ENCODE results near the gene ZNF382.
"Not testable (repeated sequence)": the region's sequence is repeated elsewhere in the genome, so short reads cannot be mapped to it uniquely, and the experiment has no call there.

ZNF382 gene

GRCh38 chr19:36605101-36605876, at the start of gene ZNF382:
Gene ZNF382 (plus strand): TSS chr19:36605313. CDS start chr19:36609915, 4,602 bp downstream.
- DNase-seq (ENCODE audit: low read depth), result peak; percentile 78

GRCh38 chr19:36564391-36564790, 40.7 kb upstream of the ZNF382 start:
- DNase-seq (ENCODE audit: low read depth), result no peak

GRCh38 chr19:36572593-36573019, 32.5 kb upstream of the ZNF382 start:
- no peak for DNase-seq (ENCODE audit: low read depth)

- DNase-seq (ENCODE audit: low read depth), result peak; percentile 75
Measured at GRCh38 chr19:36573020-36573894, 31.9 kb upstream of the ZNF382 start, which contains the start of gene ZNF529. Gene ZNF529 (minus strand): TSS chr19:36573292. CDS start chr19:36572346, 946 bp downstream.

- DNase-seq (ENCODE audit: low read depth), result no peak
Measured at GRCh38 chr19:36573895-36574720, 31.0 kb upstream of the ZNF382 start.

GRCh38 chr19:36574741-36575140, 30.4 kb upstream of the ZNF382 start:
- no peak for DNase-seq (ENCODE audit: low read depth)

GRCh38 chr19:36577271-36577996, 27.7 kb upstream of the ZNF382 start:
- DNase-seq (ENCODE audit: low read depth), result no peak

GRCh38 chr19:36579255-36579654, 25.9 kb upstream of the ZNF382 start:
- DNase-seq (ENCODE audit: low read depth), result no peak

GRCh38 chr19:36602681-36603080, 2.4 kb upstream of the ZNF382 start:
- not testable (repeated sequence) for DNase-seq (ENCODE audit: low read depth)

GRCh38 chr19:36604656-36605100, 435 bp upstream of the ZNF382 start:
- peak; percentile 76 for DNase-seq (ENCODE audit: low read depth)

- DNase-seq (ENCODE audit: low read depth), result no peak
Measured at GRCh38 chr19:36605877-36606478, 865 bp downstream of the ZNF382 start.

- DNase-seq (ENCODE audit: low read depth), result no peak
Measured at GRCh38 chr19:36627057-36627456, 21.9 kb downstream of the ZNF382 start.

GRCh38 chr19:36635342-36635741, 30.2 kb downstream of the ZNF382 start:
- DNase-seq (ENCODE audit: low read depth), result no peak

- DNase-seq (ENCODE audit: low read depth), result no peak
Measured at GRCh38 chr19:36638862-36639510, 33.9 kb downstream of the ZNF382 start.

GRCh38 chr19:36646746-36647145, 41.6 kb downstream of the ZNF382 start:
- no peak for DNase-seq (ENCODE audit: low read depth)

- no peak for DNase-seq (ENCODE audit: low read depth)
Measured at GRCh38 chr19:36652958-36653357, 47.8 kb downstream of the ZNF382 start.

GRCh38 chr19:36665832-36666231, 60.7 kb downstream of the ZNF382 start:
- no peak for DNase-seq (ENCODE audit: low read depth)

- no peak for DNase-seq (ENCODE audit: low read depth)
Measured at GRCh38 chr19:36668646-36669045, 63.5 kb downstream of the ZNF382 start.

GRCh38 chr19:36672368-36672767, 67.3 kb downstream of the ZNF382 start:
- no peak for DNase-seq (ENCODE audit: low read depth)

- DNase-seq (ENCODE audit: low read depth), result no peak
Measured at GRCh38 chr19:36674201-36674600, 69.1 kb downstream of the ZNF382 start.
